ENCODE data around the gene VWA5A. TPM values are rescaled to one million over a fixed set of nuclear protein-coding genes. Genes with fewer than 3 reads are reported as not detected.

The VWA5A gene
- total RNA-seq, 4 donors from 2014 or later: 10.1 to 72.5 (median 37.2) TPM

GRCh38 chr11:124079631-124080326, 35.5 kb upstream of the VWA5A start:
- DNase-seq: no peak
- WGBS, 2 donors (ENCODE audit: low coverage in 1 of 2): 77 to 82% methylated on average over 6 to 8 of the region's 8 CpGs
- H3K4me1 ChIP-seq: peaks cover 0 to 14% (median 2%) of the 10 kb centered on the region in 4 donors
- intact Hi-C loops (cut with DNase I; ENCODE audit: low total_unique reads) (loop anchor here (10.0 kb wide), 1 partner anchor 505 kb away; no protein-coding TSS in a partner anchor), in situ Hi-C loops (cut with MboI; ENCODE audit: low pct_ligation_motif_present in 1 of 4, low pct_unique_long_range_greater_than_20kb in 1 of 4, low sequenced_read_pairs in 3 of 4) (loop anchor here in 2 of 4 donors (10.0 kb wide), 1 partner anchor 115 kb away; no protein-coding TSS in a partner anchor)
- H3K27ac ChIP-seq: no peak overlapping the region
- H3K4me3 ChIP-seq: no peak overlapping the region
- H3K36me3 ChIP-seq: no peaks in the 10 kb centered on the region
- no peaks in the 10 kb centered on the region for H3K9me3 ChIP-seq
- no peak for TF ChIP-seq POLR2AphosphoS5 (IDR thresholded peaks at IDR 0.05)
- no peak for TF ChIP-seq POLR2A (IDR thresholded peaks at IDR 0.05)
- TF ChIP-seq, protein P1, sequence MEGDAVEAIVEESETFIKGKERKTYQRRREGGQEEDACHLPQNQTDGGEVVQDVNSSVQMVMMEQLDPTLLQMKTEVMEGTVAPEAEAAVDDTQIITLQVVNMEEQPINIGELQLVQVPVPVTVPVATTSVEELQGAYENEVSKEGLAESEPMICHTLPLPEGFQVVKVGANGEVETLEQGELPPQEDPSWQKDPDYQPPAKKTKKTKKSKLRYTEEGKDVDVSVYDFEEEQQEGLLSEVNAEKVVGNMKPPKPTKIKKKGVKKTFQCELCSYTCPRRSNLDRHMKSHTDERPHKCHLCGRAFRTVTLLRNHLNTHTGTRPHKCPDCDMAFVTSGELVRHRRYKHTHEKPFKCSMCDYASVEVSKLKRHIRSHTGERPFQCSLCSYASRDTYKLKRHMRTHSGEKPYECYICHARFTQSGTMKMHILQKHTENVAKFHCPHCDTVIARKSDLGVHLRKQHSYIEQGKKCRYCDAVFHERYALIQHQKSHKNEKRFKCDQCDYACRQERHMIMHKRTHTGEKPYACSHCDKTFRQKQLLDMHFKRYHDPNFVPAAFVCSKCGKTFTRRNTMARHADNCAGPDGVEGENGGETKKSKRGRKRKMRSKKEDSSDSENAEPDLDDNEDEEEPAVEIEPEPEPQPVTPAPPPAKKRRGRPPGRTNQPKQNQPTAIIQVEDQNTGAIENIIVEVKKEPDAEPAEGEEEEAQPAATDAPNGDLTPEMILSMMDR (IDR thresholded peaks at IDR 0.05): no peak
- TF ChIP-seq EP300 (IDR thresholded peaks at IDR 0.05; ENCODE audit: low read depth): no peak
- peaks cover 8% of the 10 kb centered on the region for H3K27me3 ChIP-seq

GRCh38 chr11:124080327-124081001, 34.8 kb upstream of the VWA5A start:
- Histone ChIP-seq H3K9me3 (no peaks in the 10 kb centered on the region), H3K4me3 (no peak overlapping the region), H3K36me3 (no peaks in the 10 kb centered on the region), H3K27me3 (peaks cover 8% of the 10 kb centered on the region), H3K27ac (no peak overlapping the region), H3K4me1 (peaks cover 0 to 14% (median 2%) of the 10 kb centered on the region in 4 donors)
- intact Hi-C loops (cut with DNase I; ENCODE audit: low total_unique reads): no loop called here
- in situ Hi-C loops (cut with MboI; ENCODE audit: low pct_ligation_motif_present in 1 of 4, low pct_unique_long_range_greater_than_20kb in 1 of 4, low sequenced_read_pairs in 3 of 4): no loop called here
- no peak for TF ChIP-seq EP300 (IDR thresholded peaks at IDR 0.05; ENCODE audit: low read depth)
- TF ChIP-seq POLR2AphosphoS5 (IDR thresholded peaks at IDR 0.05): no peak
- TF ChIP-seq, protein P1 (IDR thresholded peaks at IDR 0.05): no peak
- no peak for TF ChIP-seq POLR2A (IDR thresholded peaks at IDR 0.05)
- 77% methylated on average over 8 of the region's 8 CpGs; no CpG with 5 or more reads in 1 of the 2 donors for WGBS, 2 donors (ENCODE audit: low coverage in 1 of 2)
- no peak for DNase-seq

DNA sequence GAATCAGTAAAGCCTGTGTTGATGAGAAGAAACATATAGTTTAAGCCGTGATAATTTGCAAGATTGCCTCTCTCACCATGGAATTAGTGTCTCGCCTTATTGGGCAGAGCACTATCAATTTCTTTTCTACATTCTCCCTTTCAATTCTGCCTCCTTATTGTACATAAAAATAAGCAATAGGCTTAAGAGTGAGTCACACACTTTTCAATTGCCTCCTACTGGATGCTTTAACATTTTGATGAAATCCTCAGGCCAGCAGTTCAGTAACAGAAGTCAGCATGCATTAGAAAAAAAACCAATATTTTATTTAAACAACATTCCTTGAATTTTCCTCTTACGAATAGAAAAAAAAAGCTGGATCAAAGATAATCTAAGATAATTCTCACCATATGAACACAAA, 33.8 kb upstream of the VWA5A start:
- H3K36me3 ChIP-seq: no peaks in the 10 kb centered on the region
- in situ Hi-C loops (cut with MboI; ENCODE audit: low pct_ligation_motif_present in 1 of 4, low pct_unique_long_range_greater_than_20kb in 1 of 4, low sequenced_read_pairs in 3 of 4): no loop called here
- no peak overlapping the region for H3K27ac ChIP-seq
- intact Hi-C loops (cut with DNase I; ENCODE audit: low total_unique reads): no loop called here
- no peak overlapping the region for H3K4me3 ChIP-seq
- TF ChIP-seq POLR2A (IDR thresholded peaks at IDR 0.05) (no peak), EP300 (IDR thresholded peaks at IDR 0.05; ENCODE audit: low read depth) (no peak), POLR2AphosphoS5 (IDR thresholded peaks at IDR 0.05) (no peak)
- TF ChIP-seq, protein P1 (IDR thresholded peaks at IDR 0.05): no peak
- peaks cover 8% of the 10 kb centered on the region for H3K27me3 ChIP-seq
- 75 to 90% methylated on average over 3 of the region's 3 CpGs for WGBS, 2 donors (ENCODE audit: low coverage in 1 of 2)
- H3K4me1 ChIP-seq: peaks cover 0 to 4% (median 0%) of the 10 kb centered on the region in 4 donors
- no peak for DNase-seq
- no peaks in the 10 kb centered on the region for H3K9me3 ChIP-seq

GRCh38 chr11:124082371-124082770, 32.9 kb upstream of the VWA5A start:
- no peak for DNase-seq
- intact Hi-C loops (cut with DNase I; ENCODE audit: low total_unique reads) (no loop called here), in situ Hi-C loops (cut with MboI; ENCODE audit: low pct_ligation_motif_present in 1 of 4, low pct_unique_long_range_greater_than_20kb in 1 of 4, low sequenced_read_pairs in 3 of 4) (no loop called here)
- H3K27ac ChIP-seq: no peak overlapping the region
- 81 to 93% methylated on average over 4 of the region's 4 CpGs for WGBS, 2 donors (ENCODE audit: low coverage in 1 of 2)
- peaks cover 5% of the 10 kb centered on the region for H3K27me3 ChIP-seq
- H3K9me3 ChIP-seq: no peaks in the 10 kb centered on the region
- H3K36me3 ChIP-seq: no peaks in the 10 kb centered on the region
- no peak overlapping the region for H3K4me3 ChIP-seq
- no peak for TF ChIP-seq POLR2AphosphoS5 (IDR thresholded peaks at IDR 0.05)
- TF ChIP-seq EP300 (IDR thresholded peaks at IDR 0.05; ENCODE audit: low read depth): no peak
- TF ChIP-seq, protein P1 (IDR thresholded peaks at IDR 0.05): no peak
- no peak for TF ChIP-seq POLR2A (IDR thresholded peaks at IDR 0.05)
- no peaks in the 10 kb centered on the region for H3K4me1 ChIP-seq
